ENCODE measurements around the gene IRX4.

IRX4 gene

DNA sequence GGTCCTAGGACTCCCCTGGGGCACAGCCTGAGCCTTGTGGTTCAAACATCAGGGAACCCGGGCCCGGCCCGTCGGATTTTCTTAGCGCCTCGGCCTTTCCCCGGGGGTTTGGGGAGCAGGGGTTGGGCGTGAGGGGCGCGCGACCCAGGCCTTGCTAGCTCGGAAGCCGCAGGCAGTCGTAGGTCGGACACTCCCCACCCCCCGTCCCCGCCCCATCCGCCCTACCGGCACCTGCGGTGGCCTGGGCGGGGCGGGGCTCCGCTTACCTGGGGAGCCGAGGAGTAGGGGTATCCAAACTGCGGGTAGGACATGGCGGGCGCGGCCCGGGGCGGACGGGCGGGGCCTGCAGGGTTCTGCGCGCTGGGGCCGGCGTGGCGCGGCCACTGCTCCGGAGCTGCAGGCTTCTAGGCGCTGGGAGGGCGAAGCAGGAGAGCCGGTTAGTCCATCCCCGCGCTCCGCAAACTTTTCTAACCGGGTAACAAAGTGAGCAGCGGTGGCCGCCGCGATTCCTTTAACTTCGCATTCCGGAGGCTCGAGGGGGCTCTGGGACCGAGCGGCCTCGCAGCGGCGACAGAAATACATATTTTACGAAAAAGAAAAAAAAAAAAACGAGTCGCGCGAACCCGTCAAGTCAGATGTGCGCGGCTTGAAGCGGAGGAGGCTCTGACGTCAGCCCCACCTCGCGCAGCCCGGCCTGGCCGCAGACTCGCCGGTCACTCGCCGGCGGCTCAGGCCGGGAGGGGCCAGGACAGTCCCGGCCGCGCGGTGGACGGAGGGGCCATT is at the start of gene IRX4:
TSS of gene IRX4 (minus strand) at position 589 of the 783 bp plus-strand sequence. CDS start at position 311, 278 bp downstream.
- DNase-seq (ENCODE audit: low read depth in 2 of 2) = no peak

DNA sequence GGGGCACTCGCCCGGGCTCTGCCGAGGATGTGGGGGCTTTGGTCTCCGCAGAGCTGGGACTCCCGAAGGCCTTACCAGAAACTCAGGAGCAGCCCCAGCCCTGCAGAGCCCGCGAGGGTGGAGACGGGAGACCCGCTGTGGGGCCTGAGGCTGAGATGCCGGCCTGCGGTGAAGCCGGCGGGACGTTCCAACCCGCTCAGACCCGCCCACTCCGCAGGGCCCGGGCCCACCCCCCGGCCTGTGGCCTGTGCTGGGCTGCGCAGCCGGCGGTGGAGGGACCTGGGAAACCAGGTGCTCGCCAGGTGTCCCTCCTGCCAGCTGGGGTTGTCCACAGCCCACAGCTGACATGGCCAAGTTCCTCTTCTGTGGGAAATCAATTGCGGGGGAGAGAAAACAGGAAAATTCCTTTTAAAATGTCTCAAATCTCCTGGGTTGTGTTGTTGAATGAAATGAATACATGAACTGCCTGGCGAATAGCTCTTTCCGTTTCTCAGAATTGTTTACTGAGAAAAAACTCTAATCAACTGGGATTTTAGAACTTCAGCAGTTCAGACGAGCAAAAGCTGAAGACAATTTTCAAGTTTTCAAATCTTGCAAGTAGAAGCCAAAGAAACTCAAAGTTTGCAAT is 49.0 kb upstream of the IRX4 start:
- no peak for DNase-seq (ENCODE audit: low read depth in 2 of 2)

DNA sequence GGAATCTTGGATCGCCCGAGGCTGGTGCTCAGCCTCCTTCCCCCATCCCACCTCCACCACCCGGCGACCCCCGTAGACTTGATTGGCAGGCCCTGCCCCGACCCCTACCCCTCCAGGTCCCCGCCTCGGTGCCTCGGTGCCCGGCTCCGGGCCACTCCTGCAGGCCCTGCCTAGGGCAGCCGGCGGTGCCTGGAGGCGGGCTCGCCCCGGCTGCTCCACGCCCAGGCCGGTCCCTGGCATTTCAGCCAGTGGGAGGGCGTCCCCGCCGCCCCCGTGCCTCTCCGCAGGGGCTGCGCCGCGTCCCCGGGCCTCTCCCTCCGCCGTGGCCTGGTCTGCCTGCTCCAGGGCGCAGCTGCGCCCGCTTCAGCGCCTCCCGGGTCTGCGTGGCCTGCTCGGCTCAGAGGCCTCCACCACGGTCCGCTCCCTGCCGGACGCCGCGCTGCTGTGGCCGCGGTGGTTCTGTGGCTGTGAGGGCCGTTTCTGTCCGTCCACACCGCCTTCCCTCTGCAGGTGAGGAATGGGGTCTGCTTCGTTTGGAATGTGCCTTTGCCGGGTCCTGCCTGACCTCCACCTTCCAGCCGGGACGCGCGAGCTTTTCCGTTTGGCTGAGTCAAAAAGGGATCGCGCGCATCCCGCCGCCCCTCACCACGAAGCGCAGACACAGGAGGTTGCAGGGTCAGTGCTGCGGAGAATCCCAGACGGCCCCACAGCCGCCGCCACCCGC is 48.3 kb upstream of the IRX4 start:
- no peak for DNase-seq (ENCODE audit: low read depth in 2 of 2)

DNA sequence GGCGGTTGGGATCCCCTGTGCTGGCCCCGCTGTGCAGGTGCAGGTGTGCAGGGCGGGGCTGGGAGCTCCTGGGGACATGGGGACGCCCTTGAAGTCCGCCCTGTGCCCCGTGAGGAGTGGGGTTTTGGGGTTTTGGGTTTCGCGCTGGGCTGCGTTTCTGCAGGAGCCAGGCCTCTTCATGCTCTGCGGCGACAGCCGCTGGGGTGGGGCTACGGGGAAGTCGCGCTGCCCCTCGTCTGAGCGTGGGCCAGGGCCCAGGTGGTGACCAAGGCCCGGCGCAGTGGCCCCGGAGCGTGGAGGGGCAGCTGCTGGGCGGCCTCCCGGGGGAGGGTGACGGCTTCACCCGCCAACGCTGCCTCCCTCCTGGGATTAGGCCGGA is 47.8 kb upstream of the IRX4 start:
- no peak for DNase-seq (ENCODE audit: low read depth in 2 of 2)

DNA sequence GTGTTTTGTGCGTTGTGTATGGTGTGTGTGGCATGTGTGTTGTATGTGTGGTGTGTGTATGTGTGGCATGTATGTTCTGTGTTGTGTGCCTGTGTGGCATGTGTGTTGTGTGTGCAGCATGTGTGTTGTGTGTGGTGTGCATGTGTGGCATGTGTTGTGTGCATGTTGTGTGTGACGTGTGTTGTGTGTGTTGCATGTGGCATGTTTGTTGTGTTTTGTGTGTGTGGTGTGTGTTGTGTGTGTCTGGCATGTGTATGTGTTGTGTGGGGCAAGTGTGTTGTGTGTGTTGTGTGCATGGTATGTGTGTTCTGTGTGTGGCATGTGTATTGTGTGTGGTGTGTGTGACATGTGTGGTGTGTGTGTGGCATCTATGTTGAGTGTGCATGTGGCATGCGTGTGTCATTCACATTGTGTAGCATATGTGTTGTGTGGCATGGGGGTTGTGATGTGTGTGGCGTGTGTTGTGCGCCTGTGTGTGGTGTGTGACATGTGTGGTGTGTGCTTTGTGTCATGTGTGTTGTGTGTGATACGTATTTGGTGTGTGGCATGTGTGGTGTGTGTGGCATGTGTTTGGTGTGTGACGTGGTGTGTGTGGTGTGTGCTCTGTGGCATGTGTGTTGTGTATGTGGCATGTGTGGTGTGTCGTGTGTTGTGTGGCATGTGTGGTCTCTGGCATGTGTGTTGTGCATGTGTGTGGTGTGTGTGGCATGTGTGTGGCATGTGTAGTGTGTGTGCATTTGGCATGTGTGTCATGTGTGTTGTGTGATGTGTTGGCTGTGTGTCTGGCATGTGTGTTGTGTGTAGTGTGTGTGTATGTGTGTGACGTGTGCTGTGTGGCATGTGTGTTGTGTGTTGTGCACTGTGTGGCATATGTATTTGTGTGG is 46.6 kb upstream of the IRX4 start:
- no peak for DNase-seq (ENCODE audit: low read depth in 2 of 2)

DNA sequence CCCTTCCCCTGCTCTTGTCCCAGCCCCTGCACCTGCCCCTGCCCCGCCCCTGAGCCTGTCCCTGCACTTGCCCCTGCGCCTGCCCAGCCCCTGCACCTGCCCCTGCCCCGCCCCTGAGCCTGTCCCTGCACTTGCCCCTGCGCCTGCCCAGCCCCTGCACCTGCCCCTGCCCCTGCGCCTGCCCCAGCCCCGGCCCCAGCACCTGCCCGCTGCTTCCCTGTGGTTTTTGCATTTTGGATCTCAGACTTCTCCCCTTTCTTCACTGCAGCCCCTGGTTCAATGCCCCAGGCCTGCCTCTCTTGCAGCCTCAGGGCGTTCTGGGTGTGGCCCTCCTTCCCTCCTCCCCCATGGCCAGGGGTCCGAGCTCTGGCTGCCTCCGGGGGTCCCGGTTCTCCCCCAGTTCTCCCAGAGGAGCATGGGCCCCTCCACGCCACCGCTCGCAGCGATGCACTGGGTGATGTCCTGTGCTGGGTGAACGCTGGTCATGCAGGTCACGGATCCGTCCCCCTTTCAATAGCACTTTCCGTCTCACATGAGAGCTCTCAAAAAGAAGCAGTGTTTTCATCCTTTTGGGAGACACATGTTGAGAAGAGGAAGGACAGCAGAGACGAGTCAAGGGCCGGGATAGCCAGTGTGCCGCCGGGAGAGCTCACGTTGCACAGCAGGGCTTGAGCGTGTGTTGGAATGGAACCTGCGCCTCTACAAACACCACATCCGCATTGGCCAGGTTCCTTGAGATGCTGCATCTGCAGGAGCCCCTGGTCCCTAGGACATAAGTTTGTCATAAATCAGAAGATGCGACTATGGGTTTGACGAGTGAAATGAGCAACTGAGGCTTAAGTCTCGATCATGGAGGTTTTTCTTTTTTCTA is 44.0 kb upstream of the IRX4 start:
- no peak for DNase-seq (ENCODE audit: low read depth in 2 of 2)

DNA sequence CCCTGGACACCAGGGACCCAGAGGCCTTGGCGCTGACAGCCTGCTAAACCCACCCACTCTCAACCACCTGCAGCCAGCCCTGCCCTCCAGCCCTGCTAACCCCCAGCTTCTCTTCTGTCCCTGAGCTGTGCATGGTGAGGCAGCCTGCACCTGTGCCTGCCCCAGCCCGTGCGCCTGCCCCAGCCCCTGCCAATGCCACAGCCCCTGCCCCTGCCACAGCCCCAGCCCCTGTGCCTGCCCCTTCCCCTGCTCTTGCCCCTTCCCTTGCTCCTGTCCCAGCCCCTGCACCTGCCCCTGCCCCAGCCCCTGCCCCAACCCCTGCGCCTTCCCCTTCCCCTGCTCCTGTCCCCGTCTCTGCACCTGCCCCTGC is 43.3 kb upstream of the IRX4 start:
- DNase-seq (ENCODE audit: low read depth in 2 of 2) = no peak

DNA sequence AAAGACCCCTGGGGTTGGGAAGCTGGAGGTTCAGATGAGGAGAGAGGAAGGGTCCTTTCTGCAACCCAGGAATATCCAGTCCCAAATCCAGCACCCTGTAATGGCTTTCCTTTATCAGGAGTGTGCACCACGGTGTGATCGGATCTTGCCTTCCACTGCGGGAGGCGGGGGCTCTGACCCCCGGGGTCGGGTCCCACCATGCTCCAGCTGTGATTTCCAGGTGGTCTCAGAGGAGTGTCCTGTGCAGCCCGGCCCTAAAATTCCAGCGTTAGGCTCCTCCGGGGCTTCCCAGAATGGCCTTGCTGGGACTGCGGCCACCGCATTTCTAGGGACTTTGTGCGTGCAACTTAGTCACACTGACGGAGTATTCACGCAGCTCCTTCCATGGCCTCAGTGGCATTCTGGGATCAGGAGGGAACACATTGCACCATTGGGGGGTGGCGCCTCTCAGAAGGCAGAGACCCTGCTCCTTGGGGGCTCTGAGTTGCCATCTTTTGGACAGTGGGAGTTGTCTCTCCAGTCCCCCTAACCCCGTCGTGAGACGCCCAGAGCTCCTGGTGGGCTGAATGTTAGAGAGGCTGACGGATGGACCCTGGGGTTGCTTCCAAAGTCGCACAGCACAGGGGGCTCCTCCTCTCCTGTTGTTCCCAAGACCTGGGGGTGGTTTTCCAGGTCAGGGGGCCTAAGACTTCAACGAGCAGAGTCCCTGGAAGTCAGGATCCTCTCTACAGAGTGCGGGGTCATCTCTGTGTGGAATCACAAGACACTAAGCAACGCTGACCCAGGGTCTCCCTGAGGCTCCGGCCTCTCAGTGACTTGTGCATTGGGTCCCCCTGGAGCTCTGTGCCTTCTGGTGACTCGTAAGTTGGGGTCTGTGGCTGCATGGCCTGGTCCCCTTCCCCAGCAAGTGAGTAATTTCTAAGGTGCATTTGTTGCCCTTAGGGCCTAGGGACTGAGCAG is 42.7 kb upstream of the IRX4 start:
- no peak for DNase-seq (ENCODE audit: low read depth in 2 of 2)

DNA sequence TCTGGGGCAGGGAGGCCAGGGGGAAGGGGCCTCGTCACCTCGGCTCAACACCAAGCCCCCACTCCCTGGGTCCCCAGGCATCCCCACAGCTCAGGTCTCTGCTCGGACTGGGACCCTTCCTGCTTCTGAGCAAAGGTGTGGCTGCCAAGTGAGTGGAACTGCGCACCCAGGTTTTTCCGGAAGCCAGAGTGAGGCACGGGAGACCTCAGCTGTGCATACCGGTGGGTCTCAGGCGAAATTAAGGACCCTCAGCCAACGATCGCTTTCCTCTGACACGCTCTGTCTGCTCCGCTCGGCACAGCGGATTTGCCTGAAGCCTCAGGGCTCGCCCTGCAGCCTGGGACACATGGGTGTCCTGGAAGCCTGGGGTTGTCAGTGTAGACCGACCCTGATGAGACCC is 41.0 kb upstream of the IRX4 start:
- DNase-seq (ENCODE audit: low read depth in 2 of 2) = no peak

DNA sequence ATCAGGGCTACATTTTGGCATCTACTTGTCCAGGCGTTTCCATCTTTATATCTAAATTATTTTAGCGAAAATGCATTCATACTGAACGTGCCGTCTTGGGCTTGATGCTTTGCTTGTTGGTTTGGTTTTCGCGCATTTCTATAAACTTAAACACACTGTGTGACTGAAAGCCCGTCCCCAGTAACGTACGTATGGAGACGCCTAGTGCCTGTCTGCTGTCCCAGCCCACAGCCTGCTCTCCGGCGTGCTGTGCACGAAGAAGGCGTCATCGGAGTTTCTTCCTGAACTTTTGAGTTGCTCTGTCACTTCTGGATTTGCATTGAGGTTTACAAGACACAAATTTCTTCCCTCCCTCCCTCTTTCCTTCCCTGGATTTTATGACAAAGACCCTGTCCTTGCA is 40.6 kb upstream of the IRX4 start:
- no peak for DNase-seq (ENCODE audit: low read depth in 2 of 2)

DNA sequence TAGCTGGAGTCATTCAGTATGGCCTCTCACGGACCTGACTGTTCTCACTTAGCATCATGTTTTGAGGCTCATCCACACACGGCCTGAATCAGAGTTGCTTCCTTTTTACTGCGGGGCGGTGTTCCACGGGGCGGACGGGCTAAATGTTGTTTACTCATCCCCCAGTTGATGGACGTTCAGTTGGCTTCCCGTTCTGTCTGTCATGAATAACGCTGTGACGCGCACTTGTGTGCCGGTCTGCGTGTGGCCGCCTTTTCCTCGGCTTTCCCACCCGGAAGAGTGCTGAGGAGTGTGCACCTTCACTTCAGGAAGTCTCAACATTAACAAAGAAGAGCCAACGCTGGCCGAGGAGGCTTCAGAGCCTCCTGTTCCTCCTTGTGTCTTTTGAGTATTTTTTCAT is 39.0 kb upstream of the IRX4 start:
- DNase-seq (ENCODE audit: low read depth in 2 of 2) = no peak

DNA sequence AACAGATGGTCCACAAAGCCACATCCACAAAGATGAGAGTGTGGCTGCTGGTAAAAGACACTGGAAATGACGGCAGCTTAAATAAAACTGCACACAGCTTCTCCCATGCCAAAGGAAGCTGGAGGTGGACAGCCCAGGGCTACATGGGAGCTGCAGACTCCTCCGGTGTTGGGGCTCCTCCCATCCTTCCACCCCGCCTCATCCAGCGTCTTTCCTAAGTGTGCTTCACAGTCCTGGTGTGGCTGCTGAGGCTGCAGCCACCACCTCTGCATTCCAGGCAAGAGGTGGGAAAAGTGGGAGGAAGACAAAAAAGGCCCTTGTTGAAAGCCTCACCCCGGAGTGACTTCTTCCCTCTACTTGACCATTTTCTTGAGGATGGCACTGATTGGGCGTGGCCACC is 37.0 kb upstream of the IRX4 start:
- no peak for DNase-seq (ENCODE audit: low read depth in 2 of 2)

DNA sequence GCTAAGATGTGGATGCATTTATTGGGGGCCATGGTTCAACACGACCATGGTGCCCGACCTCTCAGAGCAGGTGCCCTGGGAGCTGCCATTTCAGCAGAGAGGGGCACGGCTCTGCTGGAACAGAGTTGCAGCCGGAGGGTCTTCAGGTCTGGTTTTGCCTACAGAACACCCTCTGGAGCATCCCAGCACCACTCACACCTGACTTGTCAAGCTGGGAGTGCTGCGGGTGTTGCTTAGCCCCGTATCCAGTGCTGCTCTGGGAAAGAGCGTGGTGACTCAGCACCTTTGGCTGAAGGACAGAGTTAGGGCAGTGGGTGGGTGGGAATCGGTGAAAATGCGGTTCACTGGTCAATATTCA is 36.5 kb upstream of the IRX4 start:
- no peak for DNase-seq (ENCODE audit: low read depth in 2 of 2)

DNA sequence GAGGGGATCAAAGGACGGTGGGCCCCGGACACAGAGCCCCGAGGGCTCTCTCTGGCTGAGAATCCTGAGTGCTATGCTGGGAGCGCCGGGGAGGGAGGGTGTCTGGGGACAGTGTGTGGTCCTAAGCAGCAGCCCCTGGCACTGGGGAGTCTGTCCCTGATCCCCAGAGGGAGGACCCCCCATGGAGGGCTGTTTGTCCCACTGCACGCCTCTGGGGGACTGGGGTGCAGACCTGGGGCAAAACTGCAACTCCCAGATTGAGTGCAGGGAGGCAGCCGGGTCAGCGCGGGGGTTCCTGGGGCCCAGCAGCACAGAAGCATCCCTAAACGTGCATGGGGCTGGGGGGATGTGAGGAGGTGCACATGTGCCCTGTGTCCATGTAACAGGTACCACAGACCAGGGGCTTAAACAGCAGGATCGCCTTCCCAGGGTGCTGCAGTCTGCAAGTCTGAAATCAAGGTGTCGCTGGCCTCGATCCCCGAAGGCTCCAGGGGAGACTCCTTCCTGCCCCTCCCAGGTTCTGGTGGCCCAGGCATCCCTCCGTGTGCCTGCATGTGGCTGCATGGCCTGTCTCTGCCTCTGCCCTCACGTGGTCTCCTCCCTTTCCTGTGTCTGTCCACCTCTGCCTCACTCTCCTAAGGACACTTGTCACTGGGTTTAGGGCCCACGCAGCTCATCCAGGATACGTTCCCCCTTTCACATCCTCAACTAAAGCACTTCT is 35.9 kb upstream of the IRX4 start:
- DNase-seq (ENCODE audit: low read depth in 2 of 2) = no peak

DNA sequence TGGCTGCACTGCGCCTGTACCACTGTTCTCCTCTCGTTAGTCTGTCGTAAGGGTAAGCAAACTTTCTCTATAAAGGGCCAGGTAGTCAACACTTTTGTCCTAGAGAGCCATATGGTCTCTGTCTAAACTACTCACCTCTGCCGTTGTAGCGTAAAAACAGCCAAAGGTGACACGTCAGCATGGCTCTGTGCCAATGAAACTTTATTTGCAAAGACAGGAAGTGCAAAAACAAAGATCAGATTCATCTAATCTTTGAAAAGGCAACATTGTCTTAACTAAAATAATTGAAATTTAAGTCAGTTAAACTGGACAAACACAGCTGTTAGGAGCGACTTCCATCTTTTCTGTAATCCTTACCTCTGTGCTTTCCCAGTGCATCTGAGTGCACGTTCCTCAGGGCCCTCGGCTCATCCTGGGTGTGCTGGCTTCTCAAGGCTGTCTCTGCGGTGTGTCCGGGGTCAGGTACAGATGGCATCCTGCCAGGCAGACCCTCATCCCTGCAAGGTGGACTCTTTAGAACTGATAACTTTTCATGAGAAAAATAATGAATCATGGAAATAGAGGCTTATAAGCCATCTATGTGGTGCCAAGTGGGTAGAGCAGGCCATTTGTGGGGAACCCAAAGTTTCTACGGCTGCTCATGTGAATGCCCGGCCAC is 35.2 kb upstream of the IRX4 start:
- DNase-seq (ENCODE audit: low read depth in 2 of 2) = no peak

DNA sequence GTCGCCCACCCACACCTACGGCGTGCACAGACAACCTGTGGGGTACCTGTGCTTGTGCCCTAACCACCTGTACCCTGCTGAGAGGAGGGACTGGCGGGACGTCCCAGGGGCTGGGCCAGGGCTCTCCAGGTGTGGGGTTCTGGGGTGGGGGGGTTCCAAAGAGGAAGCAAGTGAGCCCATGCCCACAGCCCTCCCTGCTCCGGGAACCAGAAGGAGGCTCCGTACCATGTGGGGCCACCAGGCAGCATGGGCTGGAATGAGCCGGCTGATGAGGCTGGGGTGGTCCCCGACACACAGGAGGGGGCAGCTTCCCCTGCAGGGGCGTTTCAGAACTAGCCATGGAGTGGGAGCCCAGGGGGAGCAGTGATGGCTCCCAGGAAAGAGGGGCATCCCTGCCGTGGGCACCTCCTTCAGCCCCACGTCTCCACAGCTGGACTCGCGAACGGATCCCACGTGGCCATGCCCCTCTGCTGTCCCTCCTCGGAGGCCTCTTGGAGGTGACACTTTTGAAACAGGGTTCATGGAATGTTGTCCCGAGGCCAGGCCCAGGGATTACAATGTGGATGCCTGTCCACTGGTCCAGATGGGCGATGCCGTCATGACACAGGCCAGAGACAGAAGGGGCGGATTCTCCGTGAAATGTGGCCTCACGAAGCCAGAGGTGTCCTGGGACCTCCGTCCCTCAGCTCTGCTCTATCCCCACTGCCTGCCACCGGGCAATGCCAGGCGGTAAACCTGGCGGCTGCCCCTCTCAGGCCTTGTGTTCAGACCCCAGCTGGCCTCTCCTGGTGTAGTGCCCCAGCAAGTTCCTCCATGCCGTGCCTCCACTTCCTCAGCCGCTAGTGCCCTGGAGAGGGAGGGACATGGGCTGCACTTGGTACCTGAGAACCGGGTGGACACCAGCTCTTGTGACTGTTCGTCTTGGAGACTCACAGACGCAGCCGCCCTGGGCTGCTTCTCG is 33.6 kb upstream of the IRX4 start:
- no peak for DNase-seq (ENCODE audit: low read depth in 2 of 2)

DNA sequence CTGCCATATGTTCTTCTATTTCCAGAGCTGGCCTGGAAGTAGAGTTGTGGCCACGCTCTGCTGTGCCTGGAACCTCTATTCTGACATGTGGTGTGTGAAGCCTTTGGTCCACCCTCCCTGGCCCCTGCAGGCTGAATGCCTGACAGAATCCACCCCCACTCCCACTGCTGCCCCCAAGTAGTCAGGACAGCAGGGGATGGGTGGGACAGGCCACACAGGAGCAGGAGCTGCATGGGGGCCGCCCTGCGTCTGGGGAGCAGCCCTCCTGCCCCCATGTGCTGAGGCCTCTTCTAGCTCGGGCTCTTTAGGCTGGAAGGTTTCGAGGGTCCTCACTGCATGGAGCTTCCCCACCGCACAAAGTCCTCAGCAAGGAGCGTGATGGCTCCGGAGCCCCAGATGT is 32.6 kb upstream of the IRX4 start:
- no peak for DNase-seq (ENCODE audit: low read depth in 2 of 2)

DNA sequence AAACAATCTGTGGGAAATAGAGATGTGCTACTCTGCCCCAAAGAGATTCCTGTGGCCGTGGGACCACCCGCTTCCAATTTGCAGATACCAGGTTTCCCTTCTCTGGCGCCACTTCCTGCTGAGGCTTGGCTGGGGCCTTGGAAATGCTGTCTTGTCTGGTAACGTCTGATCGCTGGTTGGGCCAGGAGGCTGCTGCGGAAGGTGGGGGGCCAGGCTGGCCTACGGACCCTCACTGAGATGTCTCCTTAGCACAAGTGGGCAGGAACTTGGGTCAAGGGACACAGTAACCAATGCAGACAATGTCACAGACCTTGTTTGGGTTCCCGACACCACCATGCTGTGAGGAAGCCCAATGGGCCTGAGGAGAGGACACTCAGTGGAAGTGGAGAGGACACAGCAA is 31.7 kb upstream of the IRX4 start:
- no peak for DNase-seq (ENCODE audit: low read depth in 2 of 2)

Data from stimulated activated CD8-positive, alpha-beta memory T cell treated with anti-CD3 and anti-CD28 coated beads, Interleukin-7, amount 100 ng/mL, for 1 hour (primary cell).